GM10847 (cell line): ENCODE measurements around the gene VOPP1.

ENCODE experiments used
- POLR2A ChIP-seq: IDR thresholded peaks from 2 replicates; pipeline ENCODE4 v1.6.1; 2011; ENCODE audit not compliant: insufficient read length; ENCODE audit errors: extremely low read depth

VOPP1 gene

DNA sequence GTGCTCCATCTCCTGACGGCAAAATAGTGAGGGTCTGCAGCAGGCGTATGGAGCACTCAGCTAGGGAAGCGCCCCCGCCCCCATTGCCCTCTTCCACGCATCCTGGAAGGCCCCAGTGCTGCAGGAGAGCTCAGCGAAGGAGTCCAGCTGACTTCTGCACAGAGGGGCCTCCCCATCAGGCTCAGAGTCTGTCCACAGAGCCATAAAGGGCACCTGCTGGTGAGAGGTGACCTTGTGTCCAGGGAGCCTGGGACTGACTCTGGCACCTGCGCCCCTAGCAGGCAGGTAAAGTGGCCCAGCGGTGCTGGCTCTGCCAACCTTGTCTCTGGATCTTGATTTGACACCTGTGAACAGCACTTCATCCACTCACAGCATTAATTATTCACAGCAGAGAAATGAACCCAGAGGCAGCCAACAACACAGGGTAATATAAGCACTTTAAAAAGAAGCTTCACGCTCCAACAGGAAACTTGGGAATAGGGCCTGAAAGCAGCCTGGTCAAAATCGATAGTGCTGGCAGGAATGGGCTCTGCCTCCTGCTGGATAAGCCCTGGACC, 59.6 kb downstream of the VOPP1 start:
- TF ChIP-seq POLR2A, result no peak

DNA sequence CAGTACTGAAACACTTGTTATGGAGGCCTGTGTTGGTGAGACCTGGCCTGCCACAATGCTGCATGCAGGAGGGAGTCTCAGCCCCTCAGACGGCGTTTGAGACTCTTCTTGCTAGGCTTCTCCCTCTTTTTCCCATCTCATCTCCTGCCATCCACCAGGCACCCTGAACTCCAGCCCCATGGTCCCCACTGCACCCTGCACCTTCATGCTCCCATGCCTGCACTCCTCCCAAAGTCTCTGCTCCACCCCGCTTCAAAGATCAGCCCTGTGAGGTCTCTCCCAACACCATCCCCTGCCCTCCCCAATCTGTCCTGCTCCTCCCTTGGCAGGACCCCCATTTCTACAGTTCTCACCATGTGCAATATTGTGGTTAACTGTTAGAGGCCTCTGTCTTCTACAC, 61.7 kb downstream of the VOPP1 start:
- no peak for TF ChIP-seq POLR2A

GRCh38 chr7:55509322-55509721, 63.0 kb downstream of the VOPP1 start:
- no peak for TF ChIP-seq POLR2A

DNA sequence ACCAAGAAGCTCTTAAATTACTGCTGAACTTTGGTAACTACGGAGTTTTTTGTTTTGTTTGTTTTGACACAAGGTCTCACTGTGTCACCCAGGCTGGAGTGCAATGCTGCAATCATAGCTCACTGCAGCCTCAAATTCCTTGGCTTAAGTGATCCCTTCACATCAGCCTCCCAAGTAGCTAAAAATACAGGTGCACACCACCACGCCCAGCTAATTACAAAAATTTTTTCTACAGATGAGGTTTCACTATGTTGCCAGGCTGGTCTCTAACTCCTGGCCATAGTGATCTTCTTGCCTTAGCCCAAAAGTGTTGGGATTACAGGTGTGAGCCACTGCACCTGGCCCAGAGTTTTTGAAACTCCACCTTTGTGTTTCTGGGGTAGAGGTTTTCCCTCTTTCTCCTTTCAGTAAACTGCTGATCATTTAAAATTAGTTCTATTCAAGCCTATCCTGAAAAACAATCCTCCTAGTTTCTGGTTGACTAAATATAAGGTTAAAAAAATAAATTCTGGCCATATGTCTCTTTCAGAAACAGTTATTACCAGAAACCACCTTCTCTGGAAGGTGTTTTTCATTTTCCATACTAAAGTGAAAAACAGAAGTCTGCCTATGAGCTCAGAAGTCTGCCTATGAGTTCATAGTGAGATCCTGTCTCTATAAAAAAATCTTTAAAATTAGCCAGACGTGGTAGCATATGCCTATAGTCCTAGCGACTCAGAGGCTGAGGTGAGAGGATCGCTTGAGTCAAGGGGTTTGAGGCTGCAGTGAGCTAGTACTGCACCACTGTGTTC, 63.9 kb downstream of the VOPP1 start:
- no peak for TF ChIP-seq POLR2A

DNA sequence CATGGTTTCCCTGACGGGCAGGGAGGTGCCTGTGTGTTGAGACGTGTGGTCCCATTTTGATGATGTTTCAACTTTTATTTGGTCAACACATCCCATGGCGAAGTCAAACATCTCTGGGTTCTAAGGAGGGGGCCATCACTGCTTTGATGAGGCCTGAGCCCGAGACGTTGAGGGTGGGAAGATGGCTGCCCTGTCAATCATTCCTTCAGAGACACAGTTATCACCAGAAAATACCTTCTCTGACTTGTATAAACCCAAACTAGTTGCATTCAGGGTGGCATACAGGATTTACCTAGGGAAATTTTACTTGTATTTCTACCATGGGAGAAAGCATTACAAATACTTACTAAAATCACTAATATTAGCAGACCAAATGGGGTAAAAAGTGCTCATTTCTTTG, 64.6 kb downstream of the VOPP1 start:
- no peak for TF ChIP-seq POLR2A

- no peak for TF ChIP-seq POLR2A
These were observed 67.2 kb downstream of the VOPP1 start for GRCh38 chr7:55504967-55505658.

GRCh38 chr7:55504093-55504859, 68.0 kb downstream of the VOPP1 start:
- no peak for TF ChIP-seq POLR2A

DNA sequence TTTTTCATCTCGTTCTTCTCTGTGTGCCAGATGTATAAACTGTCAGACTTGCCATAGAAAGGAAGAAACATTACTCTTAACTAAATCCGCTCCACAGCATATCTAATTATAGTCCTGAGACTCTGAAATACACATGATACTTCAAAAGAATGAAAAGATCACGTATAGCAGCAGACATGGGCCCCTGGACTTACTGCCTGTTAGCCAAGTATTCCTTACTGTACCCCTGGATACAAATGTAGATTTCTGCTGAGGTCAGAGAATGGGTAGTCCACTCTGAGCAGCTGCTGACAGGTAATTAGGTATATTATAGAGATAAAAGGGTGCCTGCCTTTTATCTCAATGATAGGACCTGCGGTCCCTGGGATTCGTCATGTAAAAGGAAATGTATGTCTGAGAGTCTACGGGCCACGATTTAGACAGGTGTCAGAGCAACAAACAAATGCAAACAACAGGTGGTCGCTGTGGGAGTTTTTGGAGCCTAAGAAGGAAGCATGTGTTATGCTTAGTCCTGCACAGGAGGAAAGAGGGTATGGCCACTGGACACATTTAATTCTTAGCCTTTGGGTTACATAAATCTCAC, 69.4 kb downstream of the VOPP1 start:
- TF ChIP-seq POLR2A, result no peak

- no peak for TF ChIP-seq POLR2A
These were observed 70.0 kb downstream of the VOPP1 start for GRCh38 chr7:55502124-55502857.

DNA sequence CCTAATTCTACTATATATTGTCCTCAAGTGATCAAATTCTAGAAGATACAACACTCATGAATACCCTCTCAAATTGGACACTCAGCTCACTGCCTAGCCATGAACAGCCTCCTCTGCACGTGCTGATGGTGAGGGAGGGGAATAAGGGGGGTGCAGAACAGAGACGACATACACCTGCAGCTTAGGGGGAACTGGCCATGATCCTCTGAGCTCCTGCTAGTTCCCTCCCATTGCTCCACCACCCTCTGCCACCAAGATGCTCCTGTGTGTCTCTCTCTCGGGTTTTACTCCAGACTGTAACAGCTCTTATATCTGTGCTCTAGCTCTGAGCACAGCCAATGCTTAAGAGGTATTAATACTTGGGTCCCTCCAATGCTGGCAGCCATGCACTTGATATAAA, 70.7 kb downstream of the VOPP1 start:
- no peak for TF ChIP-seq POLR2A

DNA sequence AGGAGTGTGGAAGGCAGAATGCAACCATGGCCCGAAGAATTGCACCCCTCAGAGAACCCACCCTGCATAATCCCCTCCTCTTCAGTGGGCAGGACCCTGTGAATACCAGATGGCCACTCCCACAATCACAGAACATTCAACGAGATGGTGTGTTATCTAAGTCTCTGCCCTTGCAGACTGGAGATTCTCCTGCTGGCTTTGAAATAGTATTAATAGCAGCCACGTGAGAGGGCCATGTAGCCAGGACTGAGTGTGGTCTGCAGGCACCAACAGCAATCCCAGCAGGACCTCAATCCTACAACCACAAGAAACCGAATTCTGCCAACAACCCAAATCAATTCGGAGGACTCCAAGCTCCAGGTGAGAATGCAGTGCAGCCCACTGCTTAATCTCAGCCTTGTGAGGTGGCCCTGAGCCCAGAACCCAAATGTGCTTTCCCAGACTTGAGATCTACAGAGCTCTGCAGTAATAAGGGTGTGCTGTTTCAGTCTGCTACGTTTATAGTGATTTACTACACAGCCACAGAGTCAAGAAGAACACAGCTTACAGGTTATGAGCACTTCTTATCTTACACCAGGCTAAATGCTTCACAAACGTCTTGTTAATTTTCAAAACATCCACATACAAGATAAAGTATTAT, 72.1 kb downstream of the VOPP1 start:
- TF ChIP-seq POLR2A, result no peak

GRCh38 chr7:55499591-55499990, 72.7 kb downstream of the VOPP1 start:
- no peak for TF ChIP-seq POLR2A

- TF ChIP-seq POLR2A, result no peak
These were observed 73.5 kb downstream of the VOPP1 start for GRCh38 chr7:55498770-55499169.

DNA sequence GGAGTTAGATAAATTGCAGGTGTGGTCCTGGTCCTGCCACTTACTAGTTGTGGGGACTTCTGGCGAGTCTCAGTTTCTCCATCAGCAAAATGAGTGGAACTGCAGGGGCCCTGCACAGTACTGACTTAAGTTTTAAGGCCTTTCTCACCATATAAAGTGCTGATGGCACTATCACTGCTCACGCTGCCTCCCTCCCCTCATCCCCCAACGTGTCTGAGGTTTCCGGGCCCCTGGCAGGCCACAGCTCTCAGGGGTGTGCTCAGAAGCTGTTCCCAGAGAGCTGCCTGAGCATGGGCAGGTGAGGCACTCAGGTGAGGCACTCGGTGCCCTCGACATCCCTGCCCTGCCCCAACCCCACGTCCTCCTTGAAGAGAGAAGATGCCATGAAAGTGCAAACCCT, 74.2 kb downstream of the VOPP1 start:
- TF ChIP-seq POLR2A, result no peak

DNA sequence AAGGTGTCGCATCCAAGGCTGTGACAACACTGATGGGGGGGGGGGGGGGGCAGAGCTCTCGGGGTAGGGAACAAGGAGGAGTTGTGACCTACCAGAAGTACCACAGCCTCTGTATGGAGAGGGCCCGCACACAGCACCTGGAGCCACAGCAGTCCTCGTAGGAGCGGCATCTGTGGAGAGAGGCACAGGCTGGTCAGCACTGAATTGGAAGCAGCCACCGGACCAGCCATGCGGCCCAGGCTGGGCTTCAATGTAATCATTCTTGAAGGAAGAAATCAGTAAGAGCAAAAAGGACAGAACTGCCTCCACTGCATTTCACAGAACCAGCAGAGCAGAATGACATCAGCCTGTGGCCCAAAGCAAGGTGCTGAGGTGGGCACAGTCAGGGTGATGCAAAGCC, 74.8 kb downstream of the VOPP1 start:
- TF ChIP-seq POLR2A, result no peak

DNA sequence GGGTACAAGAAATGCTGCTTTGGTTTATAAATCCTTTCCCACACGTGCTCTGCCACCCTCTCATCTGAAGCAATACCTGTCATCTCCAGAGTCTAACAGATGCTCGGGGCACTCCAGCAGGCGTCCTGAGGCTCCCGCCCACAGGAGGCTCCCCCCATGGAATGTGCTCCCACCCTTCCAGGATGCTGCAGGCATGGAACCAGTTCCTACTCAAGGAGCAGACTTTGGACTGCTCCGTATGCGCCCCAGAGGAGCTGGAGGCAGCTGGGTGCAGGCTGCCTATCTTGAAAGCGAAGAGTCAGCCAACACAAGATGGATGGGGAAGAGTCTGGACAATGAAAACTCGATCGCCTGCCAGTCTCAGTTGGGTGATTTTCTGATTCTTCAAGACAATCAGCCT, 75.4 kb downstream of the VOPP1 start:
- no peak for TF ChIP-seq POLR2A
